Ascending aorta (tissue), 2 donors: ENCODE data around the gene NAB2. TPM values are rescaled to one million over a fixed set of nuclear protein-coding genes. Genes with fewer than 3 reads are reported as not detected.
A peak's percentile ranks its signal among the peaks of the same experiment; 100 is the strongest.

Experiments used
- DNase-seq, 2 donors: peaks; one replicate each; pipeline ENCODE4 v3.0.0-alpha.2; 2019; ENCODE audit warnings: low spot score in 2 of 2
- H3K27ac ChIP-seq, 2 donors: fragments of 200-600 bp; sonication (generic); one replicate each; pipeline ENCODE4 v1.5.1; 2016 to 2017; ENCODE audit warnings: mild to moderate bottlenecking in 1 of 2
- H3K27me3 ChIP-seq: fragments of 200-600 bp; sonication (generic); one replicate; pipeline ENCODE4 v1.5.1; 2017
- H3K36me3 ChIP-seq, 2 donors: fragments of 200-600 bp; sonication (generic); one replicate each; pipeline ENCODE4 v1.5.1; 2016
- H3K4me1 ChIP-seq, 2 donors: fragments of 200-600 bp; sonication (generic); one replicate each; pipeline ENCODE4 v1.5.1; 2016 to 2017; ENCODE audit warnings: mild to moderate bottlenecking in 1 of 2
- H3K4me3 ChIP-seq, 2 donors: fragments of 200-600 bp; sonication (generic); one replicate each; pipeline ENCODE4 v1.5.1; 2016 to 2017; ENCODE audit warnings: mild to moderate bottlenecking in 1 of 2
- H3K9me3 ChIP-seq, 2 donors: fragments of 200-600 bp; sonication (generic); one replicate each; pipeline ENCODE4 v1.5.1; 2016
- CTCF ChIP-seq, 3 experiments: fragments of 200-600 bp in 2 of 3; fragments of 450-650 bp in 1 of 3; sonication (generic) in 2 of 3; IDR thresholded peaks; one replicate each; pipeline ENCODE4 v1.5.1; 2016 to 2019; ENCODE audit warnings: antibody characterized with exemption in 3 of 3, mild to moderate bottlenecking in 1 of 3, moderate library complexity in 1 of 3
- intact Hi-C: fragments of 100-400 bp; cut with DNase I; formaldehyde crosslinking; loops from one replicate; pipeline ENCODE4 v1.15.1; 2023
- total RNA-seq: library from RNA; depleted of rRNA; stranded (reverse); fragments of >200 nt; gene quantifications from one replicate; pipeline ENCODE4 v1.1.0, GENCODE V29; 2016

The NAB2 gene
- total RNA-seq, 1 donor from 2014 or later: 50.9 TPM

- no peak for TF ChIP-seq CTCF (IDR thresholded peaks at IDR 0.05)
- Histone ChIP-seq H3K4me1 (no peaks in the 10 kb centered on the region), H3K9me3 (no peaks in the 10 kb centered on the region), H3K36me3 (peaks cover 2 to 24% of the 10 kb centered on the region in 2 donors), H3K27ac (peak overlapping the region in 1 of 2 donors; percentile 40), H3K4me3 (no peak overlapping the region), H3K27me3 (no peaks in the 10 kb centered on the region)
- DNase-seq: no peak
- intact Hi-C loops: no loop called here
Observed at GRCh38 chr12:57057067-57057751, 31.7 kb upstream of the NAB2 start.

GRCh38 chr12:57058454-57058853, 30.5 kb upstream of the NAB2 start:
- DNase-seq: no peak
- Histone ChIP-seq H3K4me1 (no peaks in the 10 kb centered on the region), H3K9me3 (no peaks in the 10 kb centered on the region), H3K27ac (no peak overlapping the region), H3K36me3 (peaks cover 7 to 28% of the 10 kb centered on the region in 2 donors), H3K4me3 (no peak overlapping the region), H3K27me3 (no peaks in the 10 kb centered on the region)
- intact Hi-C loops: no loop called here
- no peak for TF ChIP-seq CTCF (IDR thresholded peaks at IDR 0.05)

GRCh38 chr12:57063991-57064685, 24.8 kb upstream of the NAB2 start:
- intact Hi-C loops: loop anchor here (5.0 kb wide), 1 partner anchor 57 kb away; the partner anchor contains the start of gene ZBTB39
- H3K4me3 ChIP-seq: no peak overlapping the region
- no peaks in the 10 kb centered on the region for H3K4me1 ChIP-seq
- H3K27me3 ChIP-seq: no peaks in the 10 kb centered on the region
- H3K36me3 ChIP-seq: peaks cover 5 to 20% of the 10 kb centered on the region in 2 donors
- TF ChIP-seq CTCF (IDR thresholded peaks at IDR 0.05): no peak
- no peak overlapping the region for H3K27ac ChIP-seq
- no peaks in the 10 kb centered on the region for H3K9me3 ChIP-seq
- no peak for DNase-seq

- no peak for TF ChIP-seq CTCF (IDR thresholded peaks at IDR 0.05)
- Histone ChIP-seq H3K27ac (no peak overlapping the region), H3K4me1 (peaks cover 0 to 6% of the 10 kb centered on the region in 2 donors), H3K36me3 (peaks cover 5 to 6% of the 10 kb centered on the region in 2 donors), H3K9me3 (no peaks in the 10 kb centered on the region), H3K27me3 (no peaks in the 10 kb centered on the region), H3K4me3 (no peak overlapping the region)
- intact Hi-C loops: no loop called here
- DNase-seq: no peak
Observed at GRCh38 chr12:57066245-57066644, 22.7 kb upstream of the NAB2 start.

- Histone ChIP-seq H3K27ac (peak overlapping the region; percentile 81 to 85), H3K4me3 (no peak overlapping the region), H3K4me1 (peaks cover 0 to 13% of the 10 kb centered on the region in 2 donors), H3K9me3 (no peaks in the 10 kb centered on the region), H3K27me3 (no peaks in the 10 kb centered on the region), H3K36me3 (peaks cover 0 to 3% of the 10 kb centered on the region in 2 donors)
- DNase-seq: peak; percentile 55 to 91
- TF ChIP-seq CTCF (IDR thresholded peaks at IDR 0.05): peak; percentile 84 to 93 (median 86)
- intact Hi-C loops: loop anchor here (1.0 to 2.0 kb wide), 4 partner anchors 23 to 170 kb away; no protein-coding TSS in a partner anchor
Observed at GRCh38 chr12:57069523-57069922, 19.4 kb upstream of the NAB2 start.
